Adrenal gland (tissue), 12 donors: ENCODE results near the gene CNTNAP1. TPM values are rescaled to one million over a fixed set of nuclear protein-coding genes. Genes with fewer than 3 reads are reported as not detected.

ENCODE experiments used
- DNase-seq, 7 donors: peaks; one replicate each; pipeline ENCODE4 v3.0.0-alpha.2; 2019 to 2020
- H3K27ac ChIP-seq, 5 donors: fragments of 200-600 bp; sonication (generic) in 4 of 5; 1 replicate in 3 of 5; 2 replicates in 2 of 5; pipeline versions ENCODE4 v1.5.1 to v1.8.0; 2016 to 2020; ENCODE audit warnings: mild to moderate bottlenecking in 1 of 5
- H3K27me3 ChIP-seq: fragments of 200-600 bp; 2 replicates; pipeline ENCODE4 v1.8.0; 2021
- H3K36me3 ChIP-seq, 2 donors: fragments of 200-600 bp; replicated peaks in 1 of 2; 1 replicate in 1 of 2; 2 replicates in 1 of 2; pipeline versions ENCODE4 v1.5.1 to v1.8.0; 2018 to 2022
- H3K4me1 ChIP-seq, 2 donors: fragments of 200-600 bp; replicated peaks in 1 of 2; 1 replicate in 1 of 2; 2 replicates in 1 of 2; pipeline versions ENCODE4 v1.5.1 to v1.8.0; 2018 to 2021
- H3K4me3 ChIP-seq, 4 donors: fragments of 200-600 bp; sonication (generic) in 3 of 4; one replicate each; pipeline ENCODE4 v1.5.1; 2016 to 2018
- H3K9me3 ChIP-seq, 3 donors: fragments of 200-600 bp; sonication (generic) in 1 of 3; replicated peaks in 1 of 3; 1 replicate in 2 of 3; 2 replicates in 1 of 3; pipeline versions ENCODE4 v1.5.1 to v1.8.0; 2016 to 2021
- POLR2A ChIP-seq, 2 donors: fragments of 450-650 bp; IDR thresholded peaks; one replicate each; pipeline ENCODE4 v1.6.1; 2017; ENCODE audit warnings: antibody characterized with exemption in 2 of 2, mild to moderate bottlenecking in 2 of 2, moderate library complexity in 1 of 2
- WGBS, 4 donors: extraction: QIAGEN DNeasy Blood & Tissue Kit in 2 of 4; methylation state at CpG; one replicate each; pipeline versions ENCODE4 v1.1.5 to v1.1.7; 2013 to 2017; 5-methylcytosine and 5-hydroxymethylcytosine counted together
- intact Hi-C, 2 donors: fragments of 100-400 bp; cut with DNase I; formaldehyde crosslinking; loops; one replicate each; pipeline versions ENCODE4 v1.14.1 to v1.15.0; 2022 to 2023
- microRNA-seq, 3 donors: library from miRNA; unstranded; fragments of <30 nt; microRNA quantifications; one replicate each; pipeline ENCODE4, GENCODE V29; 2017 to 2020
- polyA plus RNA-seq, 3 donors: library from polyadenylated mRNA; stranded (reverse); fragments of 200-250 nt in 2 of 3; fragments of 350-450 nt in 1 of 3; fragmentation: Illumina TruSeq in 1 of 3; extraction: RNeasy Lipid Tissue Mini Kit (QIAGEN cat#74804) in 1 of 3; gene quantifications; one replicate each; pipeline ENCODE4 v1.2.3, GENCODE V29; 2013 to 2014
- small RNA-seq, 2 donors: library from RNA; depleted of rRNA; stranded (forward); fragments of <200 nt; gene quantifications; one replicate each; pipeline ENCODE3, GENCODE V24; 2016
- total RNA-seq, 9 donors: library from RNA; depleted of rRNA in 4 of 9; stranded (reverse); fragments of >200 nt in 4 of 9; fragments of 120-200 nt in 1 of 9; fragmentation: NEBNext Ultra II Directional in 1 of 9; extraction: Animal tissue kit (Norgen Biotek cat#: 25700) in 1 of 9; gene quantifications; one replicate each; pipeline versions ENCODE4 v1.1.0 to v1.2.4, GENCODE V29; 2013 to 2023
- TF ChIP-seq, protein P1 (sequence below), 6 experiments: fragments of 450-650 bp in 4 of 6; fragments of 200-600 bp in 2 of 6; sonication (generic) in 1 of 6; IDR thresholded peaks; 1 replicate in 5 of 6; 2 replicates in 1 of 6; pipeline versions ENCODE4 v1.5.1 to v1.8.0; 2016 to 2021; ENCODE audit warnings: antibody characterized with exemption in 6 of 6, mild to moderate bottlenecking in 2 of 6, moderate library complexity in 1 of 6
- donor health status: healthy with polysubstance abuse.
- donor health status: Bipolar disorder and iron deficiency.
- donor health status: DM: yes; HTN: yes; CAD: no.
- donor health status: DM: no; HTN: no; CAD: no.
- donor health status: DM: no; HTN: no; CAD: no.
- donor health status: DM: yes; HTN: yes; CAD: no.

Gene CNTNAP1
- total and polyA plus RNA-seq, 12 donors, result 1.6 to 31.9 (median 4.9) TPM

GRCh38 chr17:42748202-42748907 is 66.0 kb downstream of the CNTNAP1 start:
- Histone ChIP-seq H3K27ac (peak overlapping the region in 2 of 5 donors; percentile 34 to 59), H3K9me3 (no peaks in the 10 kb centered on the region), H3K36me3 (no peaks in the 10 kb centered on the region), H3K27me3 (no peaks in the 10 kb centered on the region), H3K4me1 (peaks cover 14 to 28% of the 10 kb centered on the region in 2 donors), H3K4me3 (no peak overlapping the region)
- TF ChIP-seq, protein P1, sequence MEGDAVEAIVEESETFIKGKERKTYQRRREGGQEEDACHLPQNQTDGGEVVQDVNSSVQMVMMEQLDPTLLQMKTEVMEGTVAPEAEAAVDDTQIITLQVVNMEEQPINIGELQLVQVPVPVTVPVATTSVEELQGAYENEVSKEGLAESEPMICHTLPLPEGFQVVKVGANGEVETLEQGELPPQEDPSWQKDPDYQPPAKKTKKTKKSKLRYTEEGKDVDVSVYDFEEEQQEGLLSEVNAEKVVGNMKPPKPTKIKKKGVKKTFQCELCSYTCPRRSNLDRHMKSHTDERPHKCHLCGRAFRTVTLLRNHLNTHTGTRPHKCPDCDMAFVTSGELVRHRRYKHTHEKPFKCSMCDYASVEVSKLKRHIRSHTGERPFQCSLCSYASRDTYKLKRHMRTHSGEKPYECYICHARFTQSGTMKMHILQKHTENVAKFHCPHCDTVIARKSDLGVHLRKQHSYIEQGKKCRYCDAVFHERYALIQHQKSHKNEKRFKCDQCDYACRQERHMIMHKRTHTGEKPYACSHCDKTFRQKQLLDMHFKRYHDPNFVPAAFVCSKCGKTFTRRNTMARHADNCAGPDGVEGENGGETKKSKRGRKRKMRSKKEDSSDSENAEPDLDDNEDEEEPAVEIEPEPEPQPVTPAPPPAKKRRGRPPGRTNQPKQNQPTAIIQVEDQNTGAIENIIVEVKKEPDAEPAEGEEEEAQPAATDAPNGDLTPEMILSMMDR (IDR thresholded peaks at IDR 0.05), result no peak
- TF ChIP-seq POLR2A (IDR thresholded peaks at IDR 0.05), result no peak
- DNase-seq, result peak in 1 of 7 donors; percentile 13
- 50 to 55% (median 54%) methylated on average over 7 of the region's 7 CpGs for WGBS, 4 donors
- intact Hi-C loops, result no loop called here

- intact Hi-C loops, result no loop called here
- H3K4me1 ChIP-seq, result peaks cover 6 to 20% of the 10 kb centered on the region in 2 donors
Measured at GRCh38 chr17:42748908-42749798, 66.8 kb downstream of the CNTNAP1 start.

More at GRCh38 chr17:42748908-42749798, 66.8 kb downstream of the CNTNAP1 start:
- H3K4me3 ChIP-seq, result no peak overlapping the region
- TF ChIP-seq, protein P1 (IDR thresholded peaks at IDR 0.05), result no peak
- no peak for TF ChIP-seq POLR2A (IDR thresholded peaks at IDR 0.05)
- H3K9me3 ChIP-seq, result no peaks in the 10 kb centered on the region
- DNase-seq, result no peak
- H3K27ac ChIP-seq, result peak overlapping the region in 2 of 5 donors; percentile 34 to 59
- WGBS, 4 donors, result 56 to 67% (median 61%) methylated on average over 11 of the region's 11 CpGs
- no peaks in the 10 kb centered on the region for H3K27me3 ChIP-seq
- H3K36me3 ChIP-seq, result no peaks in the 10 kb centered on the region

Small RNA genes within 50 kb of the gene (microRNA-seq; reads per million reads assigned to microRNA genes)
- gene MIR6780A, result 0.85 to 1.5 (median 1.3) reads per million in 3 donors

Small RNA genes within 50 kb of the gene (small RNA-seq; reads per million reads assigned to genes)
- gene MIR6780A, result 0 to 0.33 reads per million in 2 donors

Other genes starting within 250 kb of the CNTNAP1 start
- gene ATP6V0A1, start 223.7 kb upstream of the CNTNAP1 start, total RNA-seq, result 100 to 1,000 TPM in 3 of 9 donors, 10 to 100 TPM in 6; 42.9 to 126 (median 94.8) TPM
- 100 to 1,000 TPM in 1 of 3 donors, 10 to 100 TPM in 2; 61.6 to 126 (median 81.6) TPM for gene ATP6V0A1, start 223.7 kb upstream of the CNTNAP1 start, polyA plus RNA-seq
- 100 to 1,000 TPM in 1 of 9 donors, 10 to 100 TPM in 8; 32.9 to 115 (median 64.3) TPM for gene NAGLU, start 146.3 kb upstream of the CNTNAP1 start, total RNA-seq
- 10 to 100 TPM; 12.4 to 47.4 (median 39.5) TPM for gene NAGLU, start 146.3 kb upstream of the CNTNAP1 start, polyA plus RNA-seq
- gene HSD17B1, start 129.6 kb upstream of the CNTNAP1 start, total RNA-seq, result 1 to 10 TPM in 8 of 9 donors, under 1 TPM in 1; 0.60 to 3.0 (median 1.9) TPM
- 1 to 10 TPM in 2 of 3 donors, under 1 TPM in 1; 0.22 to 7.6 (median 3.6) TPM for gene HSD17B1, start 129.6 kb upstream of the CNTNAP1 start, polyA plus RNA-seq
- gene COASY, start 120.4 kb upstream of the CNTNAP1 start, total RNA-seq, result 100 to 1,000 TPM in 4 of 9 donors, 10 to 100 TPM in 5; 46.8 to 148 (median 67.8) TPM
- gene COASY, start 120.4 kb upstream of the CNTNAP1 start, polyA plus RNA-seq, result 100 to 1,000 TPM in 2 of 3 donors, 10 to 100 TPM in 1; 65.5 to 192 (median 130) TPM
- gene MLX, start 115.4 kb upstream of the CNTNAP1 start, total RNA-seq, result 10 to 100 TPM; 34.2 to 58.8 (median 47.0) TPM
- 10 to 100 TPM; 46.0 to 95.0 (median 52.6) TPM for gene MLX, start 115.4 kb upstream of the CNTNAP1 start, polyA plus RNA-seq
- 1 to 10 TPM in 8 of 9 donors, not detected in 1; 1.2 to 7.7 (median 1.9) TPM for gene PSMC3IP, start 104.8 kb upstream of the CNTNAP1 start, total RNA-seq
- gene PSMC3IP, start 104.8 kb upstream of the CNTNAP1 start, polyA plus RNA-seq, result 1 to 10 TPM; 3.1 to 3.9 (median 3.5) TPM
- 100 to 1,000 TPM in 1 of 9 donors, 10 to 100 TPM in 8; 57.6 to 167 (median 81.6) TPM for gene RETREG3, start 73.2 kb upstream of the CNTNAP1 start, total RNA-seq
- 10 to 100 TPM; 27.1 to 30.6 (median 28.2) TPM for gene RETREG3, start 73.2 kb upstream of the CNTNAP1 start, polyA plus RNA-seq
- 10 to 100 TPM; 22.9 to 90.0 (median 39.2) TPM for gene TUBG1, start 72.8 kb upstream of the CNTNAP1 start, total RNA-seq
- gene TUBG1, start 72.8 kb upstream of the CNTNAP1 start, polyA plus RNA-seq, result 10 to 100 TPM; 30.5 to 70.3 (median 40.3) TPM
- 10 to 100 TPM; 14.5 to 63.9 (median 43.7) TPM for gene TUBG2, start 23.2 kb upstream of the CNTNAP1 start, total RNA-seq
- 10 to 100 TPM; 19.3 to 65.1 (median 49.6) TPM for gene TUBG2, start 23.2 kb upstream of the CNTNAP1 start, polyA plus RNA-seq
- gene PLEKHH3, start 5.5 kb upstream of the CNTNAP1 start, total RNA-seq, result 10 to 100 TPM in 8 of 9 donors, 1 to 10 TPM in 1; 7.8 to 63.7 (median 45.3) TPM
- 10 to 100 TPM in 2 of 3 donors, 1 to 10 TPM in 1; 1.8 to 73.2 (median 49.6) TPM for gene PLEKHH3, start 5.5 kb upstream of the CNTNAP1 start, polyA plus RNA-seq
- 1 to 10 TPM in 6 of 9 donors, under 1 TPM in 3; 0.39 to 7.9 (median 3.3) TPM for gene CCR10, start 688 bp upstream of the CNTNAP1 start, total RNA-seq
- 1 to 10 TPM in 2 of 3 donors, under 1 TPM in 1; 0.31 to 3.6 (median 1.7) TPM for gene CCR10, start 688 bp upstream of the CNTNAP1 start, polyA plus RNA-seq
- gene EZH1, start 62.5 kb downstream of the CNTNAP1 start, total RNA-seq, result 10 to 100 TPM; 17.6 to 49.1 (median 35.3) TPM
- gene EZH1, start 62.5 kb downstream of the CNTNAP1 start, polyA plus RNA-seq, result 10 to 100 TPM; 23.6 to 29.4 (median 23.8) TPM
- gene RAMP2, start 78.7 kb downstream of the CNTNAP1 start, total RNA-seq, result 10 to 100 TPM in 7 of 9 donors, 1 to 10 TPM in 2; 4.6 to 35.4 (median 16.1) TPM
- 10 to 100 TPM; 23.1 to 67.5 (median 37.9) TPM for gene RAMP2, start 78.7 kb downstream of the CNTNAP1 start, polyA plus RNA-seq
- 100 to 1,000 TPM in 1 of 9 donors, 10 to 100 TPM in 8; 43.2 to 135 (median 52.6) TPM for gene VPS25, start 90.9 kb downstream of the CNTNAP1 start, total RNA-seq
- 10 to 100 TPM; 25.7 to 63.4 (median 37.0) TPM for gene VPS25, start 90.9 kb downstream of the CNTNAP1 start, polyA plus RNA-seq
- gene WNK4, start 98.1 kb downstream of the CNTNAP1 start, total RNA-seq, result under 1 TPM in 4 of 9 donors, not detected in 5; 0.18 to 0.46 (median 0.30) TPM
- gene WNK4, start 98.1 kb downstream of the CNTNAP1 start, polyA plus RNA-seq, result under 1 TPM; 0.05 to 0.08 (median 0.07) TPM
- 100 to 1,000 TPM in 3 of 9 donors, 10 to 100 TPM in 6; 65.3 to 231 (median 84.8) TPM for gene COA3, start 116.2 kb downstream of the CNTNAP1 start, total RNA-seq
- gene COA3, start 116.2 kb downstream of the CNTNAP1 start, polyA plus RNA-seq, result 10 to 100 TPM; 55.6 to 98.2 (median 91.1) TPM
- 1 to 10 TPM in 2 of 9 donors, under 1 TPM in 2, not detected in 5; 0.28 to 8.2 (median 0.96) TPM for gene CNTD1, start 116.3 kb downstream of the CNTNAP1 start, total RNA-seq
- under 1 TPM; 0.24 to 0.32 (median 0.27) TPM for gene CNTD1, start 116.3 kb downstream of the CNTNAP1 start, polyA plus RNA-seq
- gene BECN1, start 141.8 kb downstream of the CNTNAP1 start, total RNA-seq, result 100 to 1,000 TPM in 5 of 9 donors, 10 to 100 TPM in 4; 70.1 to 235 (median 104) TPM
- gene BECN1, start 141.8 kb downstream of the CNTNAP1 start, polyA plus RNA-seq, result 10 to 100 TPM; 27.0 to 76.6 (median 33.1) TPM
- 100 to 1,000 TPM in 3 of 9 donors, 10 to 100 TPM in 6; 45.8 to 136 (median 85.1) TPM for gene PSME3, start 150.9 kb downstream of the CNTNAP1 start, total RNA-seq
- 100 to 1,000 TPM in 1 of 3 donors, 10 to 100 TPM in 2; 18.5 to 149 (median 25.4) TPM for gene PSME3, start 150.9 kb downstream of the CNTNAP1 start, polyA plus RNA-seq
- 1 to 10 TPM in 6 of 9 donors, under 1 TPM in 3; 0.60 to 2.2 (median 1.4) TPM for gene AOC2, start 162.0 kb downstream of the CNTNAP1 start, total RNA-seq
- 1 to 10 TPM in 2 of 3 donors, under 1 TPM in 1; 0.95 to 1.6 (median 1.4) TPM for gene AOC2, start 162.0 kb downstream of the CNTNAP1 start, polyA plus RNA-seq
- gene AOC3, start 168.7 kb downstream of the CNTNAP1 start, total RNA-seq, result 100 to 1,000 TPM in 2 of 9 donors, 10 to 100 TPM in 7; 21.6 to 133 (median 83.7) TPM
- 10 to 100 TPM; 32.4 to 63.9 (median 59.7) TPM for gene AOC3, start 168.7 kb downstream of the CNTNAP1 start, polyA plus RNA-seq
- under 1 TPM in 3 of 9 donors, not detected in 6; 0.11 to 0.18 (median 0.18) TPM for gene G6PC1, start 218.3 kb downstream of the CNTNAP1 start, total RNA-seq
- under 1 TPM in 1 of 3 donors, not detected in 2; 0.09 TPM for gene G6PC1, start 218.3 kb downstream of the CNTNAP1 start, polyA plus RNA-seq